Mesothelial cell of epicardium (in vitro differentiated cells): Measurements from ENCODE around the gene TMBIM6. TPM values are rescaled to one million over a fixed set of nuclear protein-coding genes. Genes with fewer than 3 reads are reported as not detected.

Experiments used
- DNase-seq, 2 experiments: peaks; one replicate each; pipeline ENCODE4 v3.0.0; 2021; ENCODE audit warnings: low spot score in 2 of 2; ENCODE audit not compliant: unreplicated experiment in 2 of 2
- H3K27ac Mint-ChIP-seq: 2 replicates; pipeline ENCODE4 v1.8.0; 2021; ENCODE audit warnings: mixed read lengths
- H3K27me3 Mint-ChIP-seq: 2 replicates; pipeline ENCODE4 v1.8.0; 2021; ENCODE audit warnings: low read depth, mixed read lengths
- H3K36me3 Mint-ChIP-seq: 2 replicates; pipeline ENCODE4 v1.8.0; 2021; ENCODE audit warnings: mixed read lengths
- H3K4me1 Mint-ChIP-seq: 2 replicates; pipeline ENCODE4 v1.8.0; 2021; ENCODE audit warnings: mixed read lengths
- H3K4me3 Mint-ChIP-seq: 2 replicates; pipeline ENCODE4 v1.8.0; 2021; ENCODE audit warnings: mild to moderate bottlenecking, moderate library complexity, mixed read lengths
- H3K9me3 Mint-ChIP-seq: 2 replicates; pipeline ENCODE4 v1.8.0; 2021; ENCODE audit warnings: mixed read lengths
- total RNA-seq: library from RNA; stranded (reverse); gene quantifications from 3 replicates; pipeline ENCODE4 v1.2.1, GENCODE V29; 2021
- TF ChIP-seq, protein P1 (sequence below): fragments of 200-600 bp; sonication (generic); IDR thresholded peaks from one replicate; pipeline ENCODE4 v1.5.0; 2021; ENCODE audit warnings: antibody characterized with exemption; ENCODE audit not compliant: unreplicated experiment

The TMBIM6 gene
- total RNA-seq, 1 donor from 2014 or later, result 296 TPM

DNA sequence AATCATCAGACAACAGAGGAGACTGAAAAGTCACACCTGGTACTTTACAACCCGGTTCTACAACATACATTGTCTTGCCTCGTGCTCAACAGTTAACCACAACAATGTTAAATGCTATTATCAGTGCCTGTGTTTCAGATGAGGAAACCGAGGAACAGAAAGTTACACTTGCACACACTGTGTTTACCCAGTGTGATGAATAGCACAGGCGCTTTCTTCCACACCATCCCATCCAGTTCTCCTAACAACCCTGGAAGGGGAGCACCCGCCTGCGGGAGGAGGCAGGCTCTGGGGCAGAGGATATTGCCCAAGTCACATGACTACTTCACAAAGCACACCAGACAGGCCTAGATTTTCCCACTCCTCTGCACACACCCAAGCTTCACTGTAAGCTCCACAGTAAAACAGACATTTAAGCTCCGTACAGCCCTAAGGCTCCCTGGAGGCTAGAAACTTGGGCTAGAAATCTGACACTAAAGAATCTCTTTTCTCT, 65.0 kb downstream of the TMBIM6 start:
- DNase-seq, result no peak
- H3K9me3 Mint-ChIP-seq, result no peaks in the 10 kb centered on the region
- TF ChIP-seq, protein P1, sequence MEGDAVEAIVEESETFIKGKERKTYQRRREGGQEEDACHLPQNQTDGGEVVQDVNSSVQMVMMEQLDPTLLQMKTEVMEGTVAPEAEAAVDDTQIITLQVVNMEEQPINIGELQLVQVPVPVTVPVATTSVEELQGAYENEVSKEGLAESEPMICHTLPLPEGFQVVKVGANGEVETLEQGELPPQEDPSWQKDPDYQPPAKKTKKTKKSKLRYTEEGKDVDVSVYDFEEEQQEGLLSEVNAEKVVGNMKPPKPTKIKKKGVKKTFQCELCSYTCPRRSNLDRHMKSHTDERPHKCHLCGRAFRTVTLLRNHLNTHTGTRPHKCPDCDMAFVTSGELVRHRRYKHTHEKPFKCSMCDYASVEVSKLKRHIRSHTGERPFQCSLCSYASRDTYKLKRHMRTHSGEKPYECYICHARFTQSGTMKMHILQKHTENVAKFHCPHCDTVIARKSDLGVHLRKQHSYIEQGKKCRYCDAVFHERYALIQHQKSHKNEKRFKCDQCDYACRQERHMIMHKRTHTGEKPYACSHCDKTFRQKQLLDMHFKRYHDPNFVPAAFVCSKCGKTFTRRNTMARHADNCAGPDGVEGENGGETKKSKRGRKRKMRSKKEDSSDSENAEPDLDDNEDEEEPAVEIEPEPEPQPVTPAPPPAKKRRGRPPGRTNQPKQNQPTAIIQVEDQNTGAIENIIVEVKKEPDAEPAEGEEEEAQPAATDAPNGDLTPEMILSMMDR, result no peak
- no peaks in the 10 kb centered on the region for H3K27me3 Mint-ChIP-seq
- peaks cover 16% of the 10 kb centered on the region for H3K36me3 Mint-ChIP-seq
- peaks cover 27% of the 10 kb centered on the region for H3K4me1 Mint-ChIP-seq
- no peak overlapping the region for H3K27ac Mint-ChIP-seq
- H3K4me3 Mint-ChIP-seq, result no peak overlapping the region

DNA sequence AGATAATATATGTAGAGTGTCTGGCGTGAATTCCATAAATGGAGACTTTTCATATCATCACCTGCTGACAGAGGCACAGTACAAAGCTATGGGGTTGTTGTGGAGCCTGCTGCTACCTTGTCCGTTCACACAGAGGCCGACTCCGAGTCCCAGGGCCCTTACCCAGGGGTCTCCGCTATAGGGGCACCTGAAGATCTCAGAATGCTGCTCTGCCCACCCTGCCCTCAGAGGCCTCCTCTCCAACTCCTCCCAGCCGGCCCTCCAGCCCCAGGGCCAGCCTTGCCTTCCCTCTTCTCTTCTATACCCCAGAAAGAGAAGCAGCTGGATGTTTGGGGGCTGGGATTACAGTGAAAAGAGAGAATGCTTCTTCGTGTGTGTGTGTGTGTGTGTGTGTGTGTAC, 65.5 kb downstream of the TMBIM6 start:
- Mint-ChIP-seq H3K4me3 (no peak overlapping the region), H3K27ac (no peak overlapping the region), H3K4me1 (peaks cover 27% of the 10 kb centered on the region), H3K9me3 (no peaks in the 10 kb centered on the region), H3K36me3 (peaks cover 13% of the 10 kb centered on the region), H3K27me3 (no peaks in the 10 kb centered on the region)
- TF ChIP-seq, protein P1, result no peak
- no peak for DNase-seq

DNA sequence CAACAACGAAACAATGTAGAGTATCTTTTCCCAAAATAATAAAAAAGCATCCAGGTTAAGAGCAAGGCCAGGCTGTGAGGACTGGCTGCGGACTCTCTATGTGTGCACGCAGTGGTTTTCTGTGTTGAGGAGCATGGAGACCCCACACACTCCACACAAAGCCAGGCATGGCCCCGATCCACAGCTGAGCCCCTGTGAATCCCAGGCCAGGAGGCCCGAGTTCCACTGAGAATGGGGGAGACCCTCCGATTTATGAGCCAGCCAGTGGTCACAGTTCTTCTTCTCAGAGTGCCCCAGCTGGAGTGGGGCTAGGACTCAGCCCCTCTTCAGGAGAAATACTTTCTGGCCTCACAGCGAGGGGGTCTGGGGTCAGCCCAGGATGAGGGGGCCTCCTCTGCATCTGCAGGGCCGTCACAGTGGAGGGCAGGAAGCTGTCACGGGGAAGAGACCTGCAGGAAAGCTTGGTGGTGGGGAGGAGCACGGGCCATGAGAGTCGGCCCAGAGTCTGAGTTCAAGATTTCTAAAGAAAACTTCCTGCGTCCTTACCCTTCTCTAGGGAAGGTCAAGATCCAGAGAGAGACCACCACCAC, 66.7 kb downstream of the TMBIM6 start:
- Mint-ChIP-seq H3K4me1 (peaks cover 27% of the 10 kb centered on the region), H3K4me3 (no peak overlapping the region), H3K9me3 (no peaks in the 10 kb centered on the region), H3K27ac (peak overlapping the region; percentile 88), H3K36me3 (peaks cover 12% of the 10 kb centered on the region), H3K27me3 (no peaks in the 10 kb centered on the region)
- no peak for DNase-seq
- TF ChIP-seq, protein P1, result no peak

DNA sequence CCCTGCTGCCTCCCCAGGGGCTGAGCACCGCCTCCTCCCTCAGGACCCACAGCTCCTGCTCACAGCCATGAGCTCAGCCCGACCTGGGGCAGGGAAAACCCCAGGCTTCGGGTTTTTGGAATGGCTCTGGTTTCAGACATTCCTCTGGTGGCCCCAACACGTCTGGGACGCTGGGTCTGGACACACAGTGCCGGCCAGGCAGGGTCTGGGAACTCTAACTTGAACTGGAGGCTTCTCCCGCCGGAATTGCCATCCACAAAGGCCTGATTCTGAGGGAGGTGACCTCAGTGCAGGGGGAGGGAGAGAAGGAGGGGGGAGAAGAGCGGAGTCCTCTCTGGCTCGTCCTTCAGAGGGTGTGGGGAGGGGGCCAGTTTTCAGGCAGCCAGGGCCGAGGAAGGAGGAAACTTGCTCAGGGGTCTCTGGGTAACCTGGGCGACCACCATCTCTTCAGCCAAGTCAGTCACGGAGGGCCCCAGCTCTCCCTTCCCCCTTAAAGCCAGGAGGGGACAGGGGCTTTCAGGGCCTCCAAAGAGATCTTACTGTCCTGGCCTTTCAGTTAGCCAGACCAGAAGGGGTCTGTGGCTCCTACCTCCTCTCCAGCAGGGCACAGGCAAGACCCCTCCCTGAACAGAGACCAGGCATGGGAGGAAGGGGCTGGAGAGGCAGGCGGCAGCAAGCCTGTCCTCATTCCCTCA, 67.5 kb downstream of the TMBIM6 start:
- Mint-ChIP-seq H3K9me3 (no peaks in the 10 kb centered on the region), H3K27ac (peak overlapping the region; percentile 88)

DNA sequence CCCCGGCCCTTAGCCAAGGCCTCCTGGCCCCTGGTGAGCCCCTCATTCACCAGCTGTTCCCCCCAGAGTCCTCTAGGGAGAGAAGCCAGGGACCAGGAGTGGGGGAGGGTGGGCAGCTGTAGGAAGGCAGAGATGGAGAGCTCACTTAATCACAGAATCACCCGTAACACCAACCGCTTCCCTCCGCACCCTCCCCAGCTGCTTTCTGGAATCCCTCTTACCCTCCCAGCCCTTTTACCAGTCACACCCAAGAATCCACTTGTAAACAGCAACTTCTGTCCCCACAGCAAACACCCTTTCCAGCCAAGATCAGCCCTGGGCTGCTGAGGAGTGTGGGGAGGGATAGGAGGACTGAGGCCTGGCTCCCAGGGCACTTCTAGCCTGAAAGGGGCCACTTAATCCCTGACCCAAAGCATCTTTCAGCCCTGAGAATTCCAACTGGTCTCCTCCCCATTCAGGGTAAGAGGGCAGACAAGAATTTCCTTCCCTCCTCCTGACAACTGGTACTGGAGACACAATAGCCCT, 68.1 kb downstream of the TMBIM6 start:
- Mint-ChIP-seq H3K4me3 (no peak overlapping the region), H3K36me3 (peaks cover 10% of the 10 kb centered on the region), H3K9me3 (no peaks in the 10 kb centered on the region), H3K27me3 (no peaks in the 10 kb centered on the region), H3K27ac (peak overlapping the region; percentile 86), H3K4me1 (peaks cover 27% of the 10 kb centered on the region)
- TF ChIP-seq, protein P1, result no peak
- no peak for DNase-seq

More for the DNA sequence above, 67.5 kb downstream of the TMBIM6 start:
- Mint-ChIP-seq H3K27me3 (no peaks in the 10 kb centered on the region), H3K4me1 (peaks cover 27% of the 10 kb centered on the region), H3K36me3 (peaks cover 10% of the 10 kb centered on the region), H3K4me3 (peak overlapping the region; percentile 15)
- TF ChIP-seq, protein P1, result no peak
- DNase-seq, result no peak
